ENCODE measurements around the gene MPP7.

DNA sequence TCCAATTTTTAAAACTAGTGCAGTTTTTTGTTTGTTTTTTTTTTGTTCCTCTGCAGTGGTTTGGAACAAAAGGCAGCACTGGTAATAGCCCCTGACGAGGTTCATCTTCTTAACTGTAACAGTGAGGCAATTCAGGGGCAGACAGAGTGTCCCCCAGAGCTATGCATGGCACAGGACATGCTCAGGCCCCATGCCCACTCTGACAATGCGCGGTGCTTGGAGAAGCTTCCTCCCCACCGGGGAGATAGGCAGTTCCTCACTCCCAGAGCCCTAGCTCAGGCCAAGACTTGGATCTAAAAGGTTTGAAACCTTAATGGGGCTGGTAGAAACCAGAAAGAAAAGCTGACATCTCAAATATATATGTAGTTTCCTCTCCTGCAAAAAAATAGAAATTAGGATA lies 17.9 kb upstream of the MPP7 start:
- TF ChIP-seq, protein P1, sequence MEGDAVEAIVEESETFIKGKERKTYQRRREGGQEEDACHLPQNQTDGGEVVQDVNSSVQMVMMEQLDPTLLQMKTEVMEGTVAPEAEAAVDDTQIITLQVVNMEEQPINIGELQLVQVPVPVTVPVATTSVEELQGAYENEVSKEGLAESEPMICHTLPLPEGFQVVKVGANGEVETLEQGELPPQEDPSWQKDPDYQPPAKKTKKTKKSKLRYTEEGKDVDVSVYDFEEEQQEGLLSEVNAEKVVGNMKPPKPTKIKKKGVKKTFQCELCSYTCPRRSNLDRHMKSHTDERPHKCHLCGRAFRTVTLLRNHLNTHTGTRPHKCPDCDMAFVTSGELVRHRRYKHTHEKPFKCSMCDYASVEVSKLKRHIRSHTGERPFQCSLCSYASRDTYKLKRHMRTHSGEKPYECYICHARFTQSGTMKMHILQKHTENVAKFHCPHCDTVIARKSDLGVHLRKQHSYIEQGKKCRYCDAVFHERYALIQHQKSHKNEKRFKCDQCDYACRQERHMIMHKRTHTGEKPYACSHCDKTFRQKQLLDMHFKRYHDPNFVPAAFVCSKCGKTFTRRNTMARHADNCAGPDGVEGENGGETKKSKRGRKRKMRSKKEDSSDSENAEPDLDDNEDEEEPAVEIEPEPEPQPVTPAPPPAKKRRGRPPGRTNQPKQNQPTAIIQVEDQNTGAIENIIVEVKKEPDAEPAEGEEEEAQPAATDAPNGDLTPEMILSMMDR (IDR thresholded peaks at IDR 0.05) = no peak
- TF ChIP-seq POLR2A (IDR thresholded peaks at IDR 0.05) = no peak
- no peak for TF ChIP-seq POLR2AphosphoS5 (IDR thresholded peaks at IDR 0.05)

All from prostate gland (tissue), 2 donors.